GM12801 (cell line): ENCODE data around the gene IMMT.

Source experiments
- CTCF ChIP-seq: IDR thresholded peaks from one replicate; pipeline ENCODE4 v1.5.1; 2011; ENCODE audit warnings: control low read depth; ENCODE audit not compliant: insufficient read length; ENCODE audit errors: extremely low read depth

The IMMT gene

GRCh38 chr2:86105969-86106945, 89.0 kb downstream of the IMMT start, which contains the start of gene PTCD3:
TSS of gene PTCD3 (plus strand) at chr2:86106235. CDS start at chr2:86106248, 13 bp downstream.
- no peak for TF ChIP-seq CTCF

GRCh38 chr2:86105252-86105968, 89.9 kb downstream of the IMMT start, which contains the start of gene POLR1A:
TSS of gene POLR1A (minus strand) at chr2:86105886. CDS start at chr2:86105776, 110 bp downstream.
- no peak for TF ChIP-seq CTCF

- TF ChIP-seq CTCF, result no peak
Observed at GRCh38 chr2:86102157-86102556, 93.1 kb downstream of the IMMT start.

GRCh38 chr2:86097913-86098312, 97.3 kb downstream of the IMMT start:
- no peak for TF ChIP-seq CTCF

- TF ChIP-seq CTCF, result no peak
Observed at GRCh38 chr2:86097114-86097896, 98.0 kb downstream of the IMMT start.

GRCh38 chr2:86094229-86094628, 101.0 kb downstream of the IMMT start:
- no peak for TF ChIP-seq CTCF
